Heart right ventricle (tissue), 16 donors: ENCODE measurements around the gene NTRK1. TPM values are rescaled to one million over a fixed set of nuclear protein-coding genes. Genes with fewer than 3 reads are reported as not detected.

Source experiments
- ATAC-seq, 8 donors: fragments of 200-7000 bp; cut with Tn5 transposase; one replicate each; pipeline ENCODE4 v1.9.1; 2020; ENCODE audit warnings: mild to moderate bottlenecking in 8 of 8, moderate library complexity in 8 of 8, moderate number of reproducible peaks in 1 of 8
- DNase-seq, 2 donors: peaks; one replicate each; pipeline ENCODE4 v3.0.0-alpha.2; 2020
- H3K27ac ChIP-seq, 10 donors: fragments of 200-600 bp; sonication (generic) in 2 of 10; one replicate each; pipeline versions ENCODE4 v1.5.0 to v1.8.0; 2020 to 2022; ENCODE audit warnings: mild to moderate bottlenecking in 3 of 10
- H3K27me3 ChIP-seq, 7 donors: fragments of 200-600 bp; one replicate each; pipeline ENCODE4 v1.8.0; 2021 to 2022; ENCODE audit warnings: mild to moderate bottlenecking in 2 of 7
- H3K36me3 ChIP-seq, 9 donors: fragments of 200-600 bp; sonication (generic) in 1 of 9; one replicate each; pipeline versions ENCODE4 v1.5.0 to v1.8.0; 2020 to 2022; ENCODE audit warnings: mild to moderate bottlenecking in 2 of 9
- H3K4me1 ChIP-seq, 9 donors: fragments of 200-600 bp; sonication (generic) in 1 of 9; one replicate each; pipeline versions ENCODE4 v1.5.0 to v1.8.0; 2020 to 2022; ENCODE audit warnings: mild to moderate bottlenecking in 4 of 9
- H3K4me3 ChIP-seq, 10 donors: fragments of 200-600 bp; sonication (generic) in 2 of 10; one replicate each; pipeline versions ENCODE4 v1.5.0 to v1.8.0; 2020 to 2022; ENCODE audit warnings: mild to moderate bottlenecking in 7 of 10, moderate library complexity in 2 of 10
- H3K9me3 ChIP-seq, 11 donors: fragments of 200-600 bp in 10 of 11; sonication (generic) in 2 of 11; one replicate each; pipeline versions ENCODE4 v1.5.0 to v1.8.0; 2013 to 2022; ENCODE audit warnings: mild to moderate bottlenecking in 2 of 11, control low read depth in 1 of 11, moderate library complexity in 1 of 11
- CTCF ChIP-seq, 9 donors: fragments of 200-600 bp; sonication (generic) in 2 of 9; IDR thresholded peaks; one replicate each; pipeline versions ENCODE4 v1.5.0 to v1.8.0; 2021 to 2022; ENCODE audit warnings: antibody characterized with exemption in 9 of 9, mild to moderate bottlenecking in 5 of 9, moderate library complexity in 1 of 9
- WGBS, 2 donors: extraction: QIAGEN DNeasy Blood & Tissue Kit; methylation state at CpG; one replicate each; pipeline ENCODE4 v1.1.7; 2013; ENCODE audit warnings: inconsistent platforms in 1 of 2; 5-methylcytosine and 5-hydroxymethylcytosine counted together
- intact Hi-C, 10 donors: fragments of 100-400 bp; cut with DNase I; formaldehyde crosslinking; loops; one replicate each; pipeline versions ENCODE4 v1.11.1 to v1.14.2; 2022
- polyA plus RNA-seq, 2 donors: library from polyadenylated mRNA; stranded (reverse); fragments of 200-250 nt; gene quantifications; one replicate each; pipeline ENCODE4 v1.2.3, GENCODE V29; 2013
- total RNA-seq, 10 donors: library from RNA; stranded (reverse); fragmentation: NEBNext Ultra II Directional in 3 of 10; extraction: Animal tissue kit (Norgen Biotek cat#: 25700) in 3 of 10; gene quantifications; one replicate each; pipeline versions ENCODE4 v1.2.1 to v1.2.4, GENCODE V29; 2021 to 2023
- donor health status: Arrhythmogenic right ventricular cardiomyopathy.
- donor health status: ischemic (EF 13 %, LVEDD 7.1; RV severe dilation, severe dysfunction).
- donor health status: healthy with polysubstance abuse.
- donor health status: DM: no; HTN: yes; CAD: no.
- donor health status: DM: no; HTN: no; CAD: no.
- donor health status: ischemic (EF 25% LVEDD 6.9; RV normal size, moderate dysfunction).
- donor health status: ischemic (EF 25% LVEDD 5.7; RV mildly dilated, moderate dysfunction).
- donor health status: healthy.
- donor health status: DM: yes; HTN: yes; CAD: no.
- donor health status: Ischemic cardiomyopathy.
- donor health status: ischemic (EF 35%, LVEDD 5.7; RV mildly dilated, moderate dysfunction).
- donor health status: nonischemic (EF 11% LVEDD 7.7; RV severe dilation, severe dysfunction).
- donor health status: DM: yes; HTN: yes; CAD: no.
- donor health status: PGD.
- donor health status: ischemic (EF 29% LVEDD 5.4; RV normal size, mild dysfunction).
- donor health status: nonischemic (EF 23%, LVEDD 6.1; RV moderate dilation, normal function).

Gene NTRK1
- total and polyA plus RNA-seq, 12 donors = 0.15 to 3.7 (median 0.69) TPM

- TF ChIP-seq CTCF (IDR thresholded peaks at IDR 0.05) = no peak
- DNase-seq (no peak), ATAC-seq (no peak)
- H3K27ac ChIP-seq = no peak overlapping the region
- no peak overlapping the region for H3K4me3 ChIP-seq
- no peaks in the 10 kb centered on the region for H3K36me3 ChIP-seq
- H3K27me3 ChIP-seq = peaks cover 3 to 79% (median 69%) of the 10 kb centered on the region in 7 donors
- H3K4me1 ChIP-seq = peaks cover 0 to 7% (median 5%) of the 10 kb centered on the region in 9 donors
- intact Hi-C loops = loop anchor here in 3 of 10 donors (2.0 to 10.0 kb wide), 3 partner anchors 41 to 86 kb away; partner anchors contain the start of gene LRRC71 (in 1 of the 3)
- no peaks in the 10 kb centered on the region for H3K9me3 ChIP-seq
- WGBS, 2 donors = 78 to 81% methylated on average over 16 of the region's 16 CpGs
These were observed 19.3 kb upstream of the NTRK1 start for GRCh38 chr1:156841295-156841855.

- Histone ChIP-seq H3K27me3 (peaks cover 3 to 83% (median 78%) of the 10 kb centered on the region in 7 donors), H3K4me1 (peaks cover 0 to 7% (median 5%) of the 10 kb centered on the region in 9 donors), H3K27ac (no peak overlapping the region), H3K36me3 (no peaks in the 10 kb centered on the region), H3K4me3 (no peak overlapping the region), H3K9me3 (no peaks in the 10 kb centered on the region)
- no peak for ATAC-seq
- WGBS, 2 donors = 80 to 81% methylated on average over 9 of the region's 9 CpGs
- intact Hi-C loops = loop anchor here in 2 of 10 donors (5.0 to 10.0 kb wide), 2 partner anchors 82 to 85 kb away; partner anchors contain the start of gene LRRC71 (in 1 of the 2)
- TF ChIP-seq CTCF (IDR thresholded peaks at IDR 0.05) = no peak
- DNase-seq = no peak
These were observed 17.9 kb upstream of the NTRK1 start for GRCh38 chr1:156842618-156843300.

GRCh38 chr1:156844102-156844501 is 16.6 kb upstream of the NTRK1 start:
- H3K9me3 ChIP-seq = no peaks in the 10 kb centered on the region
- intact Hi-C loops = loop anchor here in 2 of 10 donors (5.0 to 10.0 kb wide), 2 partner anchors 81 to 83 kb away; partner anchors contain the start of gene LRRC71 (in 1 of the 2)
- no peak overlapping the region for H3K27ac ChIP-seq
- ATAC-seq (no peak), DNase-seq (no peak)
- peaks cover 3 to 92% (median 84%) of the 10 kb centered on the region in 7 donors for H3K27me3 ChIP-seq
- no peaks in the 10 kb centered on the region for H3K36me3 ChIP-seq
- no peak overlapping the region for H3K4me3 ChIP-seq
- peaks cover 0 to 17% (median 9%) of the 10 kb centered on the region in 9 donors for H3K4me1 ChIP-seq
- WGBS, 2 donors = 36 to 41% methylated on average over 6 of the region's 6 CpGs
- no peak for TF ChIP-seq CTCF (IDR thresholded peaks at IDR 0.05)

GRCh38 chr1:156844638-156845037 is 16.0 kb upstream of the NTRK1 start:
- intact Hi-C loops = loop anchor here in 2 of 10 donors (5.0 to 10.0 kb wide), 2 partner anchors 80 to 83 kb away; partner anchors contain the start of gene LRRC71 (in 1 of the 2)
- no peak for TF ChIP-seq CTCF (IDR thresholded peaks at IDR 0.05)
- Histone ChIP-seq H3K27me3 (peaks cover 3 to 92% (median 84%) of the 10 kb centered on the region in 7 donors), H3K9me3 (no peaks in the 10 kb centered on the region), H3K4me3 (no peak overlapping the region), H3K4me1 (peaks cover 0 to 17% (median 9%) of the 10 kb centered on the region in 9 donors), H3K27ac (no peak overlapping the region), H3K36me3 (no peaks in the 10 kb centered on the region)
- 21 to 35% methylated on average over 14 of the region's 14 CpGs for WGBS, 2 donors
- ATAC-seq (no peak), DNase-seq (no peak)
